ENCODE measurements around the gene GPC6.

The GPC6 gene

DNA sequence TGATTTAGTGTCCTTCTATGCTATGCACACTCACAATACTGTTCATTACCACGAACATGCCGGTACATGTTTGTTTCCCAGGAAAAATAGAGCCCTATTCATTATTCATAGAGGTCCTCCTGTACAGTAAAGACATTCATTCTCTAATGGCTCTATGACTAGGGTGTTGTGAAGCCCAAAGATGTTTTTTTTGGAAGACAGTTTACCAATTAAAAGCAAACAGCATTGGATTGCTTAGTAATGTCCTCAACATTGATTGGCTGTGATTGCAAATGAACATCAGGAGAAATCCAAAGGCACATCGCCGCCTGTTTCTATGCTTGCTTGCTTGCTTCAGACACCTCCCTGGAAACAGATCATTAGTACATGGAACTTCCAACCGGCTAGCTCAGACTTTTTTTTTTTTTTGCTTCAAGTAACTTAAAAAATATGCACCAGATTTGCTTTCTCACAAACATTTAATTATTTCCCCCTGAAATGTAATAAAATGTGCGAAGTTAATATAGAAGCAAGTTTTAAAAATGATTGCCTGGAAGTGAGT lies 8.8 kb upstream of the GPC6 start:
- H3K27me3 ChIP-seq (replicated peaks), result no peaks in the 10 kb centered on the region
- no peaks in the 10 kb centered on the region for H3K36me3 ChIP-seq (replicated peaks)
- H3K4me3 ChIP-seq (ENCODE audit: low read depth, low read length), result no peak overlapping the region
- no peak for DNase-seq
- no peak for TF ChIP-seq CTCF (IDR thresholded peaks at IDR 0.05; ENCODE audit: low read depth, low read length, missing control alignments)
- in situ Hi-C loops (cut with HindIII; ENCODE audit: low pct_ligation_motif_present, low sequenced_read_pairs), result no loop called here
- H3K27ac ChIP-seq, result no peak overlapping the region

DNA sequence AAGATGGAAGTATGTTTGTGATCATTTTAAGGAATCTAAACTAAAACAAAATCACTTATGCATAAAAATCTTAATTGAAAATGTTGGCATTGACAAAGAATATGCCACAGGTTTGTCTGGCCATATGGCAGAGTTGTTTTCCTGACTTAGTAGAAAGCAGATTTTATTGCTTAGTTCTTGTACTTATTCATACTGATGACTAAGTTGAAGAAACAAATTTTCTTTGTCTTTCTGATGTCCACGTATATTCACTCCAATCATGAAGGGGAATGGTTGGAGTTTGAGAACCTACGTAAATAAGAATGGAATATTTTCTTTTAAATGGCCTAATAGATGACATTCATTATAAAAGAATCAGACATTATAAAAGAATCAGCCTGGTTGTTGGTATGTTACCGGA lies 8.0 kb upstream of the GPC6 start:
- Histone ChIP-seq H3K27ac (no peak overlapping the region), H3K27me3 (replicated peaks) (no peaks in the 10 kb centered on the region), H3K36me3 (replicated peaks) (no peaks in the 10 kb centered on the region), H3K4me3 (ENCODE audit: low read depth, low read length) (no peak overlapping the region)
- no peak for DNase-seq
- TF ChIP-seq CTCF (IDR thresholded peaks at IDR 0.05; ENCODE audit: low read depth, low read length, missing control alignments), result no peak
- in situ Hi-C loops (cut with HindIII; ENCODE audit: low pct_ligation_motif_present, low sequenced_read_pairs), result no loop called here

- Histone ChIP-seq H3K36me3 (replicated peaks) (no peaks in the 10 kb centered on the region), H3K27ac (no peak overlapping the region), H3K4me3 (ENCODE audit: low read depth, low read length) (no peak overlapping the region), H3K27me3 (replicated peaks) (no peaks in the 10 kb centered on the region)
- no peak for DNase-seq
- TF ChIP-seq CTCF (IDR thresholded peaks at IDR 0.05; ENCODE audit: low read depth, low read length, missing control alignments), result no peak
- in situ Hi-C loops (cut with HindIII; ENCODE audit: low pct_ligation_motif_present, low sequenced_read_pairs), result no loop called here
These were observed 6.5 kb upstream of the GPC6 start for GRCh38 chr13:93220073-93220472.

DNA sequence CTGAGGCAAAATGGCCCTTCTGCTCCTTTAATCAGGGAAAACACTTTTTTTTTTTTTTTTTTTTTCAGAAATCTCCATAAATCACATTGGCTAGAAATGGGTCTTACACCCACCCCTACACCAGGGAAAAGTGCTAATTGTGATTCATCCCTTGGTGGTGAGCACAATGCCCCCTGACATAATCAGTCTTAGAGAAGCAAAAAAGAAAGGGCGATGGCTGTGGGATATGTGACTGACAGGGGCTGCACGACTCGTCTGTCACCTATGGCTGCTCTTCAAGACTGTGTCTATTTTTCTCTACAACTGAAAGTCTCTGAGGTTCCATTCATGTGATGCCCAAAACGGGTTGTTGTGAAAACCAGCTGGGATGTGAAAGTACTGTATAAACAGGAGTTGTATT lies 3.6 kb upstream of the GPC6 start:
- H3K36me3 ChIP-seq (replicated peaks), result no peaks in the 10 kb centered on the region
- H3K27me3 ChIP-seq (replicated peaks), result no peaks in the 10 kb centered on the region
- no peak overlapping the region for H3K27ac ChIP-seq
- no peak for DNase-seq
- no peak overlapping the region for H3K4me3 ChIP-seq (ENCODE audit: low read depth, low read length)
- in situ Hi-C loops (cut with HindIII; ENCODE audit: low pct_ligation_motif_present, low sequenced_read_pairs), result no loop called here
- no peak for TF ChIP-seq CTCF (IDR thresholded peaks at IDR 0.05; ENCODE audit: low read depth, low read length, missing control alignments)

DNA sequence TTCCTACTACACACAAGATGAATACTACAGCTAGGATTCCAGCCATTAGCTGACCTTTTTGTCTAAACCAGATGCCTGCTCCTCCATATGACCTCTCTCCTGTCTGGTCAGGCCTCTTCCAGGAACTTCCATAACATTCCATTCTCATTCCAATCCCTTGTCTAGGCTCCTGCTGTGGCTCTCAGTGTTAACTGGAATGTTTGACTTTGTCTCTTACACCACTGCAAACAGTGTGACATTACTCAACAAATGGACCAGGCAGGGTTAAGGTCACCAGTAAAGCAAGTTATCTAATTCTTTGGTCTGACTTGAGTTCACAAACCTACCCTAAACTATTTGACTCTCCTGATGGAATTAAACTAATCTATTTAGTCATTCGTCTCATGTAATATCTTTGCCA lies 2.1 kb upstream of the GPC6 start:
- H3K36me3 ChIP-seq (replicated peaks), result no peaks in the 10 kb centered on the region
- H3K27me3 ChIP-seq (replicated peaks), result no peaks in the 10 kb centered on the region
- in situ Hi-C loops (cut with HindIII; ENCODE audit: low pct_ligation_motif_present, low sequenced_read_pairs), result no loop called here
- peak; percentile 25 for DNase-seq
- H3K4me3 ChIP-seq (ENCODE audit: low read depth, low read length), result no peak overlapping the region
- no peak overlapping the region for H3K27ac ChIP-seq
- TF ChIP-seq CTCF (IDR thresholded peaks at IDR 0.05; ENCODE audit: low read depth, low read length, missing control alignments), result no peak

DNA sequence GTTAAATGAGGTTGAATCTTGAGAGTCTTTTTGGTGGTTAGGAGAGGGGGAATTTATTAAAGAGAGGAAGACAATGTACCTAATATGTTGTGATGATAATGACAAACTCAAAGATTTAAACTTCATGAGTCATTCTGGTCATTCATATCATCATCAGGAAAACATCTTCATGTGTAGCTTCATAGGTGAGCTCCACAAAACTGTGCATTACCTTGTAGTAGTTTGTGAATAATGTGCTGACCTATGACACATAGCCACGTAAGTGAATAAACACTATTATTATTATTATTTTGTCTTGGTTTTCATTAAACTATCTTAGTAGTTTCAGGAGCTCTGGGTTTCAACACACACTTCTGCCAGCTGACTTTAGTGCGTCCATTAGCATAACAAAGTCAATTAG lies 997 bp upstream of the GPC6 start:
- Histone ChIP-seq H3K36me3 (replicated peaks) (no peaks in the 10 kb centered on the region), H3K27me3 (replicated peaks) (no peaks in the 10 kb centered on the region), H3K4me3 (ENCODE audit: low read depth, low read length) (peak overlapping the region; percentile 89), H3K27ac (peak overlapping the region; percentile 90)
- TF ChIP-seq CTCF (IDR thresholded peaks at IDR 0.05; ENCODE audit: low read depth, low read length, missing control alignments), result no peak
- in situ Hi-C loops (cut with HindIII; ENCODE audit: low pct_ligation_motif_present, low sequenced_read_pairs), result no loop called here
- no peak for DNase-seq

Data from brain microvascular endothelial cell (primary cell).